ENCODE data around the gene ZHX3. TPM values are rescaled to one million over a fixed set of nuclear protein-coding genes. Genes with fewer than 3 reads are reported as not detected.

The ZHX3 gene
- total and polyA plus RNA-seq, 9 of the 15 experiments (the other 6 are each of a cell fraction or from before 2014, with no cell fraction given): 0.80 to 14.6 (median 4.9) TPM

DNA sequence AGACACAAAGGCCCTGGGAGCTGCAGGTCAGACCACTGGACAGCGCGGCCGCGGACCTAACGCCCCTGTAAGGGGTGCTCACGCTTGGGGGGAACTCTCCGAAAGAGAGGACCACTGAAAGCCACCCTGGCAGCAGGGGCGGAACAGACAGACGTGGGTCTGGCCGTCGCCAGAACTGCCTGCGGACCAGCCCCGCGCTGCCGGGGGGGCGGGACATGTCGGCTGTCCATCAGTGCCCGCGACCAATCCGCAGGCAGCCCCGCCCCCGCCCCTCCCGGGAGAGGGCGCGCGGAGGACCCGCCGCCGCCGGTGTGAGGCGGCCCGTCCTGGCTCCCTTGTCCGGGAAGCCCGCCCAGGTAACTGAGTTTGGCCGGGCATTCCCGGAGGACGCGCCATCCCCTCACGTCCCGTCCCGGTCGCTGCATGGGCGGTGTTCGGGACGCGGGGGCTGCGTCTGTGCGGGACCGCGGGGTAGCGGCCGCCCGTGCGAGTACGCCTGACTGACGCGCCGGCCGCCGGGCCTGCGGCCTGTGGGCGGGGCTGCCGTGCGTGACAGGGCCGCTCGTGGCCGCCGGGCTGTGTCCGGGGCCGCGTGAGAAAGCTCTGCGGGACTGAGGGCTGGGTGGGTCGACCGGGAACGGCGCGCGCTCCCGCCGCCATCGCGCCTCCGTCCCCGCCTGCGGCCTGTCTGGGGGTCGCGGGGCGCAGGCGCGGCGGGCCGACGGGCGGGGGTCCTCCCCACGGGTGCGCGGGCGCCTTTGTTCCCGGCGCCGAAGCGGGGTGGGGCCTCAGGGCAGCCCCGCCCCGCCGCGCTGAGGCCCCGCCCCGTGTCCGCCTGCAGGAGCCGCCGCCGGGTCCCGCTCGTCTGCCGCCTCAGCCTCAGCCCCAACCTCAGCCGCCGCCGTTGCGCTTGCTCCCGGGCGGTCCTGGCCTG, 180.6 kb downstream of the ZHX3 start, which contains the start of gene PLCG1 (continued):
- TF ChIP-seq, protein P1, sequence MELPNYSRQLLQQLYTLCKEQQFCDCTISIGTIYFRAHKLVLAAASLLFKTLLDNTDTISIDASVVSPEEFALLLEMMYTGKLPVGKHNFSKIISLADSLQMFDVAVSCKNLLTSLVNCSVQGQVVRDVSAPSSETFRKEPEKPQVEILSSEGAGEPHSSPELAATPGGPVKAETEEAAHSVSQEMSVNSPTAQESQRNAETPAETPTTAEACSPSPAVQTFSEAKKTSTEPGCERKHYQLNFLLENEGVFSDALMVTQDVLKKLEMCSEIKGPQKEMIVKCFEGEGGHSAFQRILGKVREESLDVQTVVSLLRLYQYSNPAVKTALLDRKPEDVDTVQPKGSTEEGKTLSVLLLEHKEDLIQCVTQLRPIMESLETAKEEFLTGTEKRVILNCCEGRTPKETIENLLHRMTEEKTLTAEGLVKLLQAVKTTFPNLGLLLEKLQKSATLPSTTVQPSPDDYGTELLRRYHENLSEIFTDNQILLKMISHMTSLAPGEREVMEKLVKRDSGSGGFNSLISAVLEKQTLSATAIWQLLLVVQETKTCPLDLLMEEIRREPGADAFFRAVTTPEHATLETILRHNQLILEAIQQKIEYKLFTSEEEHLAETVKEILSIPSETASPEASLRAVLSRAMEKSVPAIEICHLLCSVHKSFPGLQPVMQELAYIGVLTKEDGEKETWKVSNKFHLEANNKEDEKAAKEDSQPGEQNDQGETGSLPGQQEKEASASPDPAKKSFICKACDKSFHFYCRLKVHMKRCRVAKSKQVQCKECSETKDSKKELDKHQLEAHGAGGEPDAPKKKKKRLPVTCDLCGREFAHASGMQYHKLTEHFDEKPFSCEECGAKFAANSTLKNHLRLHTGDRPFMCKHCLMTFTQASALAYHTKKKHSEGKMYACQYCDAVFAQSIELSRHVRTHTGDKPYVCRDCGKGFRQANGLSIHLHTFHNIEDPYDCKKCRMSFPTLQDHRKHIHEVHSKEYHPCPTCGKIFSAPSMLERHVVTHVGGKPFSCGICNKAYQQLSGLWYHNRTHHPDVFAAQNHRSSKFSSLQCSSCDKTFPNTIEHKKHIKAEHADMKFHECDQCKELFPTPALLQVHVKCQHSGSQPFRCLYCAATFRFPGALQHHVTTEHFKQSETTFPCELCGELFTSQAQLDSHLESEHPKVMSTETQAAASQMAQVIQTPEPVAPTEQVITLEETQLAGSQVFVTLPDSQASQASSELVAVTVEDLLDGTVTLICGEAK (IDR thresholded peaks at IDR 0.05): no peak
- TF ChIP-seq, protein P1 (CRISPR knock-in tag; IDR thresholded peaks at IDR 0.05): no peak
- TF ChIP-seq LARP7 (IDR thresholded peaks at IDR 0.05) (no peak), RFX1 (IDR thresholded peaks at IDR 0.05) (no peak), SIX5 (IDR thresholded peaks at IDR 0.05; ENCODE audit: borderline replicate concordance in 1 of 2, insufficient read depth in 1 of 2, low read depth in 1 of 2, low read length in 2 of 2) (no peak), ZBED1 (IDR thresholded peaks at IDR 0.05) (no peak), NCOR1 (IDR thresholded peaks at IDR 0.05) (no peak), ZZZ3 (IDR thresholded peaks at IDR 0.05) (no peak), SNRNP70 (optimal IDR thresholded peaks at IDR 0.05; ENCODE audit: low read depth, low read length) (no peak), HDAC3 (IDR thresholded peaks at IDR 0.05; ENCODE audit: borderline replicate concordance, partially characterized antibody) (no peak), XRCC4 (IDR thresholded peaks at IDR 0.05; ENCODE audit: extremely low read depth, insufficient read depth, insufficient read length) (no peak)
- TF ChIP-seq, protein P2, sequence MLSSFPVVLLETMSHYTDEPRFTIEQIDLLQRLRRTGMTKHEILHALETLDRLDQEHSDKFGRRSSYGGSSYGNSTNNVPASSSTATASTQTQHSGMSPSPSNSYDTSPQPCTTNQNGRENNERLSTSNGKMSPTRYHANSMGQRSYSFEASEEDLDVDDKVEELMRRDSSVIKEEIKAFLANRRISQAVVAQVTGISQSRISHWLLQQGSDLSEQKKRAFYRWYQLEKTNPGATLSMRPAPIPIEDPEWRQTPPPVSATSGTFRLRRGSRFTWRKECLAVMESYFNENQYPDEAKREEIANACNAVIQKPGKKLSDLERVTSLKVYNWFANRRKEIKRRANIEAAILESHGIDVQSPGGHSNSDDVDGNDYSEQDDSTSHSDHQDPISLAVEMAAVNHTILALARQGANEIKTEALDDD (IDR thresholded peaks at IDR 0.05): no peak
- TF ChIP-seq, protein P3, sequence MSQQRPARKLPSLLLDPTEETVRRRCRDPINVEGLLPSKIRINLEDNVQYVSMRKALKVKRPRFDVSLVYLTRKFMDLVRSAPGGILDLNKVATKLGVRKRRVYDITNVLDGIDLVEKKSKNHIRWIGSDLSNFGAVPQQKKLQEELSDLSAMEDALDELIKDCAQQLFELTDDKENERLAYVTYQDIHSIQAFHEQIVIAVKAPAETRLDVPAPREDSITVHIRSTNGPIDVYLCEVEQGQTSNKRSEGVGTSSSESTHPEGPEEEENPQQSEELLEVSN (IDR thresholded peaks at IDR 0.05; ENCODE audit: borderline replicate concordance in 1 of 2, extremely low read depth in 1 of 2, insufficient read depth in 1 of 2, insufficient read length in 1 of 2, low read depth in 1 of 2, low read length in 1 of 2, poor library complexity in 1 of 2, severe bottlenecking in 1 of 2): peak in 1 of 2 experiments; percentile 62
